Liver (tissue), 3 donors: ENCODE data around the gene ARHGAP23.

Experiments used
- ATF3 ChIP-seq: IDR thresholded peaks from 2 replicates; pipeline ENCODE4 v1.6.1; 2016; ENCODE audit warnings: antibody characterized with exemption
- CTCF ChIP-seq: fragments of 150-350 bp; IDR thresholded peaks from 2 replicates; pipeline ENCODE4 v1.5.1; 2017; ENCODE audit warnings: improper control_type of control experiment, low read depth, low read length; ENCODE audit not compliant: missing input control
- EGR1 ChIP-seq, 2 donors: IDR thresholded peaks; 2 replicates each; pipeline ENCODE4 v1.6.1; 2016 to 2018; ENCODE audit warnings: antibody characterized with exemption in 2 of 2, low read depth in 2 of 2
- FOXA1 ChIP-seq: IDR thresholded peaks from 2 replicates; pipeline ENCODE4 v1.6.1; 2016; ENCODE audit warnings: antibody characterized with exemption
- JUND ChIP-seq, 2 donors: IDR thresholded peaks; 2 replicates each; pipeline ENCODE4 v1.6.1; 2016; ENCODE audit warnings: antibody characterized with exemption in 2 of 2
- MAX ChIP-seq: IDR thresholded peaks from 2 replicates; pipeline ENCODE4 v1.6.1; 2016; ENCODE audit warnings: antibody characterized with exemption
- NR2F2 ChIP-seq: IDR thresholded peaks from 2 replicates; pipeline ENCODE4 v1.6.1; 2016; ENCODE audit warnings: antibody characterized with exemption
- RAD21 ChIP-seq, 2 donors: IDR thresholded peaks; 2 replicates each; pipeline ENCODE4 v1.6.1; 2016; ENCODE audit warnings: antibody characterized with exemption in 2 of 2, mild to moderate bottlenecking in 2 of 2
- REST ChIP-seq: IDR thresholded peaks from 2 replicates; pipeline ENCODE4 v1.6.1; 2016; ENCODE audit warnings: antibody characterized with exemption, mild to moderate bottlenecking
- RXRA ChIP-seq, 2 donors: IDR thresholded peaks; 2 replicates each; pipeline ENCODE4 v1.6.1; 2017 to 2018; ENCODE audit warnings: antibody characterized with exemption in 2 of 2, mild to moderate bottlenecking in 1 of 2
- SP1 ChIP-seq: IDR thresholded peaks from 2 replicates; pipeline ENCODE4 v1.6.1; 2018; ENCODE audit warnings: antibody characterized with exemption, mild to moderate bottlenecking
- TAF1 ChIP-seq: conservative IDR thresholded peaks from 2 replicates; pipeline ENCODE4 v1.6.1; 2016; ENCODE audit warnings: antibody characterized with exemption, mild to moderate bottlenecking
- YY1 ChIP-seq: IDR thresholded peaks from 2 replicates; pipeline ENCODE4 v1.6.1; 2016; ENCODE audit warnings: antibody characterized with exemption, mild to moderate bottlenecking
- ZBTB33 ChIP-seq: IDR thresholded peaks from 2 replicates; pipeline ENCODE4 v1.6.1; 2016; ENCODE audit warnings: antibody characterized with exemption
- donor health status: healthy.
- donor health status: healthy.

GRCh38 chr17:38421171-38421841 lies 7.0 kb upstream of the ARHGAP23 start:
- TF ChIP-seq RXRA (IDR thresholded peaks at IDR 0.05) (no peak), RAD21 (IDR thresholded peaks at IDR 0.05) (no peak), EGR1 (IDR thresholded peaks at IDR 0.05; ENCODE audit: low read depth in 2 of 2) (no peak), MAX (no peak), CTCF (no peak), ZBTB33 (no peak), FOXA1 (no peak), SP1 (no peak), ATF3 (no peak), YY1 (no peak), REST (no peak), TAF1 (no peak), JUND (IDR thresholded peaks at IDR 0.05) (no peak), NR2F2 (no peak)
